NB4 (cell line): ENCODE results near the gene SOX30.

Experiments used
- DNase-seq: peaks from one replicate; pipeline ENCODE4 v3.0.0; 2010; ENCODE audit warnings: low read depth
- H3K4me3 ChIP-seq: one replicate; pipeline ENCODE4 v1.5.1; 2011; ENCODE audit warnings: mild to moderate bottlenecking, low read depth, low read length, moderate library complexity
- CTCF ChIP-seq: IDR thresholded peaks from one replicate; pipeline ENCODE4 v1.5.1; 2012; ENCODE audit warnings: low read depth, low read length
- MAX ChIP-seq: IDR thresholded peaks from 2 replicates; pipeline ENCODE4 v1.6.1; 2011; ENCODE audit warnings: low read depth, low read length
- MYC ChIP-seq: IDR thresholded peaks from 2 replicates; pipeline ENCODE4 v1.6.1; 2011; ENCODE audit warnings: low read depth, low read length
- POLR2A ChIP-seq: IDR thresholded peaks from 2 replicates; pipeline ENCODE4 v1.6.1; 2011; ENCODE audit warnings: mild to moderate bottlenecking; ENCODE audit not compliant: insufficient read length; ENCODE audit errors: extremely low read depth

The SOX30 gene

GRCh38 chr5:157648275-157648990, 3.8 kb downstream of the SOX30 start:
- no peak for DNase-seq
- TF ChIP-seq MAX (no peak), POLR2A (no peak), CTCF (no peak), MYC (no peak)
- no peak overlapping the region for H3K4me3 ChIP-seq

- no peak for TF ChIP-seq MYC
- TF ChIP-seq POLR2A: no peak
- no peak for TF ChIP-seq CTCF
- no peak for TF ChIP-seq MAX
- no peak for DNase-seq
- no peak overlapping the region for H3K4me3 ChIP-seq
These were observed 11.7 kb downstream of the SOX30 start for GRCh38 chr5:157640406-157641066.

- TF ChIP-seq POLR2A: no peak
- TF ChIP-seq MYC: no peak
- TF ChIP-seq CTCF: no peak
- TF ChIP-seq MAX: no peak
- no peak for DNase-seq
- H3K4me3 ChIP-seq: no peak overlapping the region
These were observed 21.9 kb downstream of the SOX30 start for GRCh38 chr5:157630341-157630740.

- DNase-seq: no peak
- no peak overlapping the region for H3K4me3 ChIP-seq
- TF ChIP-seq CTCF: no peak
- TF ChIP-seq POLR2A: no peak
- TF ChIP-seq MAX: no peak
- TF ChIP-seq MYC: no peak
These were observed 25.4 kb downstream of the SOX30 start for GRCh38 chr5:157626831-157627230.

GRCh38 chr5:157624144-157624543, 28.1 kb downstream of the SOX30 start:
- no peak for DNase-seq
- TF ChIP-seq MAX: no peak
- no peak for TF ChIP-seq POLR2A
- no peak for TF ChIP-seq CTCF
- TF ChIP-seq MYC: no peak
- H3K4me3 ChIP-seq: no peak overlapping the region
